GM19455 (cell line): ENCODE data around the gene FBXW7.

Experiments
- ATAC-seq: cut with Tn5 transposase; IDR thresholded peaks from one replicate; pipeline ENCODE4 v1.9.1; 2021; ENCODE audit not compliant: unreplicated experiment

FBXW7 gene

DNA sequence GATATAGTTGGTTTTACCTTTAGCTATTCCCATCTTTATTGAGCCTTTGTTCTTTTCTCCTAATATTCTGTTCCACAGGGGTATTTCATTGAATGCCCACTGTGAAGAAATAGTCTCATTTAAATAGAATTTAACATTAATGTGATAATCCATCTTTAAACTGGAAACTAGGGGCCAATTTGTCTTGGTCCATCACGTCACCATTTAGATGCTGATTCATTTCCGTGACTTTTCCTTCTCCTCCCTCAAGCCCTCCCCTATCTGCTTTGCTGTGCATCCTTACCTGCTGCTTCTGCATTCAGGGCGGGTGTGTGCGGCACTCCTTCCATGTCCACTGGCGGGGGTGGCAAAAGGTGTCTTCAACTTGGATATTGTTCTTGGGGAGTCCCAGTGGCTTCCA is 241.1 kb downstream of the FBXW7 start:
- no peak for ATAC-seq

DNA sequence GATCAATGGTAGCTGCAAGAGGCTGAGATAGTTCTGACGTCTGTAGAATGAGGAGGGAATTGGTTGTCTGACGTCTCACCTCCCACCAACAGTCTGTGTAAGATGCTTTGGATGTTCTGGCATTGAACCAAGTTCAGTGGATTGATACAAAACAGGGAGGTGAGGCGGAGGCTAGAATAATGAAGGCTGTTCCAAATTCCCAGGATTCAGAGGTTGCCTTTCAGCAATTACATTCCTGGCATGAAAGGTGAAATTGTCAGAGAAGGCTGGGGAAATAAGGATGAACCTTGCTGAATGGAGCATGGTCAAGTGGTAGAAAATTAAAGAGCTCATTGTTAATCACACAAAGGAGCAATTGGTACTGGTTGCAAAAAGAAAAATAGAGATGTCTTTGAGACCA is 241.6 kb downstream of the FBXW7 start:
- ATAC-seq, result no peak

DNA sequence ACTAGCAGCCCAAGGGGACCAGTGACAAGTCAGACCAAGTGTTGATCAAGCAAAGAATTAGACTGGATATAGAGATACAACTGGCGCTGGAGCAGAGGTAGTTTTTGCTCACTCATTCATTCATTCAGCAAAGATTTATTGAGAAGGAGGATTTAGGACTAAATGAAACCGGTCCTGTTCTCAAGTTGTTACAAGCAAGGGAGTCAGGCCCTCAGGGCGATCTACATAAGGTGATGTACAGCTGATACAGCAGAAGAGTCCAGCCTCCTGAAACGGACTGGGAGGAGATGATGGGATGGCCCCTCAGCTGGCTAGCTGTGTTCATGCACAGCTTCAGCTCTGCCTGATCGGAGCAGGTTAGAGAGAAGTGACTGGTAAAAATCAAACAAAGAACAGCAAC is 242.4 kb downstream of the FBXW7 start:
- no peak for ATAC-seq

DNA sequence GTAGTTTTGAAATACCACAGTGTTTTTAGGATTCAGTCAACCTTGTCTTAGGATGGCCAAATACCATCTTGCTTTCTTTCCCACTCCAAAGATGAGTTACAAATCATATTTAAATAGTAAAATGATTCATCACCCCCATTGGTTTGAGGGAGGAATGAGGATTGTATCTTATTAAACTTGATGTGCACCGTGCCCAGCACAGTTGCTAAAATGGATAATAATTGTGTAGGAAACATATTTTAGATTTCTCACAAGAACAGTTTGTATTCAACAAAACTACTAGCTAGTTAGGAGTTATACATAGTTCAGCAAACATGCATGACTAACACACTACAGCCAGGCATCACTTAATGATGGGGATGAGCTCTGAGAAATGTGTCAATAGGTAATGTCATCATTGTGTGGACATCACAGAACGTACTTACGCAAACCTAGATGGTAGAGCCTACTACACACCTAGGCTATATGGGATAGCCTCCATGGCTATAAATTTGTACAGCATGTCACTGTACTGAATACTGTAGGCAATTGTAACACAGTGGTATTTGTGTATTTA is 245.4 kb downstream of the FBXW7 start:
- no peak for ATAC-seq

DNA sequence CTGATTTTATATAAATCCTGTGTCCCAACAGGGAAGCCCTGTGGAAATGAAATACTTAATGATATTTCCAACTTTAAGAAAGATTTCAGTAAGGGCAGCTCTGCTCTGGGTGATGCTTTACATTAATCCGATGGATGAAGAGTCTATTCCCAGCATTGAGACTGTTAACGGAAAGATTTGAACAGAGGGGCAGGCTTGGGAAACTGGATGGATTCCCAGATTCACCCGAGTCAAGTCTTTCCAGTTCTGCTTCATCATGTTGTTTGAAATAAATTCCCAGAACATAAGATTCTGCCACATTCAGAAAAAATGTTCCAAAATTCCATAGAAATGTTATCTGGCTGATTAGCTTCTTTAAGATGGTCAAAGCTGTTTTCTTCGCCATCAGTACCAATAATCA is 246.0 kb downstream of the FBXW7 start:
- no peak for ATAC-seq

DNA sequence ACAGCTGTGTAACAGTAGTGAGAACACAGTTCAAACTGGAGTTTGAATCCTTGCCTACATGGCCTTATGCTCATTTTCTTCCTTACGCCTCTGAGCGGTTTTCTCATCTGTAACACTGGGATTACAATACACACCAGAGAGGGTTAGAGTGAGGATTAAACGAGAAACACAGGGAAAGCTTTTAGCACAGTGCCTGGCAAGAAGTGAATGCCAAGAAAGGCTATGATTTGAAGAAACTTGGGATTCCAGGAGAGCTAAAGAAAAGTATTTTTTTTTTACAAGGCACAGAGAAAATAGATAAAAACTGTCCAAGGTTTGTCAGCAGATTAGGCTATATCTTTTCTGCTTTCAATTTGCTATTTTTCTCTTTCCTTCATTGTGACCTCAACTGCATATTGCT is 246.4 kb downstream of the FBXW7 start:
- ATAC-seq, result no peak

DNA sequence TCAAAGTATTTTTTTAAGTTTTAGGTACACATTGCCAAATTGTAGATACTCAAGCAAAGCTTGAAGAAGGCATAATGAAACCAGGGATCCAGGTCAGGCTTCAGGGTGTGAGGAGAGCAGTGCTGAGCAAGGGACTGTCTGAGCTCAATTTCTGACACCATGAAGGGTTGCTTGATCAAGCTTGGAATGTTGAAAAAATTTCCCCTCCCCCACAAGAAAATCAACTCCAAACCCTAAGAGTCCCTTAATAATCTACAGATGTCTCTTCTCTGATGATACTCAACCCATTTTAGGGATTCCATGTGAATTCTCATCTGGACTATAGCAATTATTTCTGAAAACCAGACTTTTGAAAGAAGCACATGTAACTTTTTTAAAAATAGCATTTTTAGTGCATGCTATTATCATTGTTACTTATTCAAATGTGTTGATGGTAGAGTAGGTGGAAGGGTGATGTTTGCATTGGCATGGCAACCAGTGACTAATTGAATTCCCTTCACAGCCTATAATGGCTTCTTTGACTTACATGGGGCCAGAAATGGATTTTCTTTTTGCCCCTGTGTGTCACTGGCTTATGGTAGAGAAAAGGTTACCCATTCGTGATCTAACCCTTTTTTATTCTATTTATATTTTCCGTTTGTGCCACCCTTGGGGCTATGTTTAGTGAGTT is 252.0 kb downstream of the FBXW7 start:
- no peak for ATAC-seq

DNA sequence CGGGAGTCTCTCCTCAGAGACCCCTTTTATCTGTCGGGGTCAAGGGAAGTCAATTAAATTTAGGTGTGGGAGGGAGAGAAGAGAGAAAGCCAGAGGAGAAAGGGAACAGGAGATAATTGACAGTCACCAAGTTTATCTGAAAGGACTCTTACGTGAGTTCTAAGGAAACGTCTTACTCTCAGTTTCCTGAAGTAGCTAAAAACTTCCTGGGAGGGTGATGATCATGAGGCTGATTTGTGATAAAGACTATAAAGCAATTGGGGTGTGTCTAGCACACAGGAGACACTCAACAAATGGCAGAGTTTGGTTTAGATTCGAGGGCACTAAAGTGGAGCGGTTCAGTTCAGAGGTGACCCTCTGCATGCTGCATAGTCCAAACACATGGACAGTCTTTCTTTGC is 254.1 kb downstream of the FBXW7 start:
- ATAC-seq, result no peak

DNA sequence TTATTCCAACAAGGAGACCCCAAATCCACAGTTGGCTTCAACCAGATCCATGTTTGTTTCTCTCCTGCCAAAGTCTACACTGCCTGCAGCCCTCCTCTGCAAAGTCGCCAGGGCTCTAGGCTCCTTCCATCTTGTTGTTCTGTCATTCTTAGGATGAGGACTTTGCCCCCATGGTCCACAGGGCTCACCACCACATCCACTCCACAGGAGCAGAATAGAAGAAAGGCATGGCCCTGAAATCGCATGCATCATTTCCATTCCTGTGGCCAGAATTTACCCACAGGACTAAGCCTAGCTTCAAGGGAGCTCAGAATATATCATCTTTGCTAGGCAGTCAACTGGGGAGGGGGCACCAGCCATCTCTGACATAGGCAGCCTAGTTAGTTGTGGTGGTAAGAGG is 254.7 kb downstream of the FBXW7 start:
- no peak for ATAC-seq

DNA sequence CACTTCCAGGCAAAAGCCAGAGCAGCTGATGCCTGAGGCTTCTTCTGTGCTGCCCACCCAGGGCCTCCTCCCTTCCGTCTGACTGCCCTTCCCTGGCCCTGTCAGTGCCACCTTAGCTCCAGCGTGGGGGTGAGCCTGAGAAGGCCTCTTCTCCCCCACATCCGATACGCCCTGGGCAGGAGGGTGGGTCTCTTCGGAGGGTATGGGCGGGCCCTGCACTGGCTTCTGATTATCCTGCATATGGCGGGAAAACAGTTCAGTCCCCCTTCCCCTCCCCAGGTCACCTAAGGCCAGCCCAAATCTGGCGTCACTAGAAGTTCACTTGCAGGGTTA is 256.7 kb downstream of the FBXW7 start:
- ATAC-seq, result no peak

DNA sequence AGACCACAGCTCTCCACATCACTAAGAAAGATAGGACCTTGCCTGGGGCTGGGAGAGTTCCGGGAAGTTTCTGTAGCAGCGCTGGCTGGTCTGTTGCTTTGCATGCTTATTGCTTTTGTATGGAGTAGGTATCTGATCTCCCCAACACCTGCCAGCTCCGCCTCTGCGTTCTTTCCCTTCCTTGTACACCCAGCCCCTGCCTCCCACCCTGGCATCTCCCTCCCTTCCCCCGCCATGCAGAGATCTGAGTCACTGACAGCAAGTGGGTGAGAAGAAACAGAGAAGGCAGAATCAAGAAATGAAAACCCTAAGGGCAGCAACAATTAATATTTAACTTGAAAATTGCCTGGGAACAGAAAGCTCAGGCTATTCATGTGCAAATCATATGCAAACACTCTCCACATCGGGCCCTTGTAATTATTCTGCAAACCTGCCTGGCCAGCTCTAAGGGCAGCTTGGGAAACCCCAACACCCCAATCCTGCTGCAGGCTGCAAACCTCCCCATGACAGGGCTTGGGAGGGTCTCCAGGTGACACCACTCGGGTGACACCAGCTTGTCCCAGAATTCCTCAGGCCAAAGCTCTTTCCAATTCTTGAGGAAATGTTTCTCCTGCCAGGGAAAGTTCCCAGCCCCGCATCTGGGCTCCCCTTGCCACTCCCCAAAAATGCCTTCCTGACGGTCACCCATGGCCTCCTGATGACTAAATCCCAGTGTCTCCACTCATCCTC is 257.2 kb downstream of the FBXW7 start:
- peak; percentile 60 for ATAC-seq

DNA sequence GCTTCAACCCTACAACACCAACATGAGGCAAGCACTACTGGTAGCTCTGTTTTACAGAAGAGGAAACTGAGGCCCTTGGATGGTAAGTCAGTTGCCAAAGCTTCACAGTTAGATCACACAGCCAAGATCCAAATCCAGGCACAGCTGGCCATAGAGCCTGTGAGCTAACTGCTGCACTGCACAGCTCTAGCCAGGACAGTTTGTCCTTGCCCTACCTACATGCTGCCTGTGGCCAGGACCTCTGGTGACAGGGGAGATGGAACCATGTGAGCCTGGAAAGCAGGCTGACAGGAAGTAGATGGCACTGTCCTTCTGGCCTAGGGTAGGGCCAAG is 257.8 kb downstream of the FBXW7 start:
- no peak for ATAC-seq

DNA sequence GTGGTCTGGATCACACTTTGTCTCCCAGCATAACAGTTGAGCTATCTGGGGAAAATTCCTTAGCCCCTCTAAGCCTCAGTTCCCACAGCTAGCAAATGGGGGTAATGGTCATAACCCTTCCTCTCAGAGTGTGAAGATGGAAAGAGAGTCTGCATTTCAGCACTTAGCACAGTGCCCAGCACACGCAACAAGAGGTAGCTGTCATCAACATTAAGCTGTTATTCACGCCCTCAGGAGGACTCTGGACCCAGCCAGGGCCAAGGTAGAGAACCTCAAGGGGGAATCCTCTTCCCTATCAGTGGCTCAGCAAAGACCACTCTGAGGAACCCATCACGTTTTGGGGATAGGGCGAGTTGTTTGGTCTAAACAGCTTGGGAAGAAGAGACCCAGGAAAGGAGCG is 258.6 kb downstream of the FBXW7 start:
- no peak for ATAC-seq

DNA sequence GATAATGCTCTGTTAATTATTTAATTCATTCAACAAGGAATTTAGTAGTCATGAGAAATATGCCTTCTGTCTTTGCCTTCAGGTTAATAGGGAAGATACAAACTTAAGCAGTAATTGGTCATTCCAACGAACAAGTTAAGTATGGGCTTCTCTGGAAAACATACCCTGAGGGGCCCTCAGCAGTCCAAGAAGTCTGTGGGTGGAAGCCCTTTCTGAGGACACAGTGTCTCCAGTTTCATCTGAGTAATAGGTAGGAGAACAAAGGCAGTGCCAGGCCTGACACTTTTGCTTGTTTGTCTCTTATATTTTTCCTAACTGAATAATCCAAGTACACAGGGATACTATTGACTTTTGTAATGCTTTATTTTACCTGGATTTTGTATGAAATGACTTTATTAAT is 262.5 kb downstream of the FBXW7 start:
- no peak for ATAC-seq
